Kidney (tissue), 14 donors: Measurements from ENCODE around the gene DEK. TPM values are rescaled to one million over a fixed set of nuclear protein-coding genes. Genes with fewer than 3 reads are reported as not detected.

ENCODE experiments used
- DNase-seq, 5 donors: peaks; one replicate each; pipeline ENCODE4 v3.0.0-alpha.2; 2013 to 2020
- FAIRE-seq: peaks from 2 replicates; lab custom pipeline; 2012; peaks lifted over from hg19 to GRCh38; lab: Jason Lieb, UNC
- H3K27ac ChIP-seq, 2 donors: one replicate each; pipeline ENCODE4 v1.7.0; 2013; ENCODE audit warnings: low read depth in 2 of 2, low read length in 2 of 2, inconsistent platforms in 1 of 2
- H3K27me3 ChIP-seq: one replicate; pipeline ENCODE4 v1.7.1; 2013; ENCODE audit warnings: low read length, inconsistent platforms; ENCODE audit not compliant: control insufficient read depth, insufficient read depth
- H3K36me3 ChIP-seq, 3 donors: one replicate each; pipeline versions ENCODE4 v1.7.0 to v1.7.1; 2013; ENCODE audit warnings: low read length in 3 of 3, control low read depth in 1 of 3, inconsistent platforms in 1 of 3; ENCODE audit not compliant: insufficient read depth in 3 of 3, control insufficient read depth in 2 of 3
- H3K4me1 ChIP-seq, 3 donors: one replicate each; pipeline versions ENCODE4 v1.7.0 to v1.7.1; 2013; ENCODE audit warnings: low read length in 3 of 3, inconsistent platforms in 1 of 3, low read depth in 1 of 3; ENCODE audit not compliant: control insufficient read depth in 2 of 3, insufficient read depth in 2 of 3
- H3K4me3 ChIP-seq, 3 donors: one replicate each; pipeline versions ENCODE4 v1.7.0 to v1.8.1; 2013; ENCODE audit warnings: low read length in 3 of 3, control low read depth in 1 of 3, inconsistent platforms in 1 of 3
- H3K9ac ChIP-seq, 3 donors: one replicate each; pipeline versions ENCODE4 v1.7.0 to v1.7.1; 2013; ENCODE audit warnings: low read length in 3 of 3, control low read depth in 1 of 3, inconsistent platforms in 1 of 3
- H3K9me3 ChIP-seq, 3 donors: one replicate each; pipeline versions ENCODE4 v1.7.0 to v1.7.1; 2013; ENCODE audit warnings: low read length in 3 of 3, control low read depth in 1 of 3, inconsistent platforms in 1 of 3; ENCODE audit not compliant: control insufficient read depth in 2 of 3, insufficient read depth in 1 of 3
- intact Hi-C: fragments of 100-400 bp; cut with DNase I; formaldehyde crosslinking; loops from one replicate; pipeline ENCODE4 v1.11.1; 2022
- polyA plus RNA-seq: library from polyadenylated mRNA; stranded (reverse); fragments of 350-450 nt; fragmentation: Illumina TruSeq; extraction: RNeasy Lipid Tissue Mini Kit (QIAGEN cat#74804); gene quantifications from one replicate; pipeline ENCODE4 v1.2.3, GENCODE V29; 2014; ENCODE audit warnings: low read depth, low replicate concordance; ENCODE audit not compliant: insufficient read depth
- total RNA-seq: library from RNA; stranded (reverse); fragmentation: NEBNext Ultra II Directional; extraction: Animal tissue kit (Norgen Biotek cat#: 25700); gene quantifications from one replicate; pipeline ENCODE4 v1.2.1, GENCODE V29; 2021
- TF ChIP-seq, protein P1 (sequence below): IDR thresholded peaks from 3 replicates; pipeline ENCODE4 v1.5.1; 2012; ENCODE audit warnings: mild to moderate bottlenecking, moderate library complexity, borderline replicate concordance; ENCODE audit not compliant: insufficient read depth; ENCODE audit errors: extremely low read depth
- donor health status: control.
- donor health status: control.
- donor health status: control.
- donor health status: control.
- donor health status: control.
- donor health status: DM: yes; HTN: yes; CAD: no.
- donor health status: Normal renal cell carcinoma (clear cell type).

The DEK gene
- total and polyA plus RNA-seq, 2 donors from 2014 or later = 23.7 to 67.2 TPM

DNA sequence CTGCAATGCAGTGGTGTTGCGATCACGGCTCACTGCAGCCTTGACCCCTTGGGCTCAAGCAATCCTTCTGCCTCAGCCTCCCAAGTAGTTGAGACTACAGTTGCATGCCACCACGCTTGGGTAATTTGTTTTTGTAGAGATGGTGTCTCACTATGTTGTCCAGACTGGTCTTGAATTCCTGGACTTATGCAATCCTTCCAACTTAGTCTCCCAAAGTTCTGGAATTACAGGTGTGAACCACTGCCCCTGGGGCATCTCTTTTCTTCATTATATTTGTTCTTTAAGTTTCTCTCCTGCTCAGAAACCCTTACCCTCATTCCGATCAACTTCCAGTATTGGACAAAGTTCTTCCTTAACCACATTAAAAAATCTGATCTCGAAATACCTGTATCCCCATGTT is 44.7 kb upstream of the DEK start:
- DNase-seq (no peak), FAIRE-seq (no peak)
- TF ChIP-seq, protein P1, sequence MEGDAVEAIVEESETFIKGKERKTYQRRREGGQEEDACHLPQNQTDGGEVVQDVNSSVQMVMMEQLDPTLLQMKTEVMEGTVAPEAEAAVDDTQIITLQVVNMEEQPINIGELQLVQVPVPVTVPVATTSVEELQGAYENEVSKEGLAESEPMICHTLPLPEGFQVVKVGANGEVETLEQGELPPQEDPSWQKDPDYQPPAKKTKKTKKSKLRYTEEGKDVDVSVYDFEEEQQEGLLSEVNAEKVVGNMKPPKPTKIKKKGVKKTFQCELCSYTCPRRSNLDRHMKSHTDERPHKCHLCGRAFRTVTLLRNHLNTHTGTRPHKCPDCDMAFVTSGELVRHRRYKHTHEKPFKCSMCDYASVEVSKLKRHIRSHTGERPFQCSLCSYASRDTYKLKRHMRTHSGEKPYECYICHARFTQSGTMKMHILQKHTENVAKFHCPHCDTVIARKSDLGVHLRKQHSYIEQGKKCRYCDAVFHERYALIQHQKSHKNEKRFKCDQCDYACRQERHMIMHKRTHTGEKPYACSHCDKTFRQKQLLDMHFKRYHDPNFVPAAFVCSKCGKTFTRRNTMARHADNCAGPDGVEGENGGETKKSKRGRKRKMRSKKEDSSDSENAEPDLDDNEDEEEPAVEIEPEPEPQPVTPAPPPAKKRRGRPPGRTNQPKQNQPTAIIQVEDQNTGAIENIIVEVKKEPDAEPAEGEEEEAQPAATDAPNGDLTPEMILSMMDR = no peak
- H3K4me3 ChIP-seq = no peak overlapping the region
- H3K9ac ChIP-seq = no peak overlapping the region
- H3K9me3 ChIP-seq = no peaks in the 10 kb centered on the region
- no peaks in the 10 kb centered on the region for H3K27me3 ChIP-seq
- no peaks in the 10 kb centered on the region for H3K4me1 ChIP-seq
- no peaks in the 10 kb centered on the region for H3K36me3 ChIP-seq
- intact Hi-C loops = no loop called here
- H3K27ac ChIP-seq = no peak overlapping the region

DNA sequence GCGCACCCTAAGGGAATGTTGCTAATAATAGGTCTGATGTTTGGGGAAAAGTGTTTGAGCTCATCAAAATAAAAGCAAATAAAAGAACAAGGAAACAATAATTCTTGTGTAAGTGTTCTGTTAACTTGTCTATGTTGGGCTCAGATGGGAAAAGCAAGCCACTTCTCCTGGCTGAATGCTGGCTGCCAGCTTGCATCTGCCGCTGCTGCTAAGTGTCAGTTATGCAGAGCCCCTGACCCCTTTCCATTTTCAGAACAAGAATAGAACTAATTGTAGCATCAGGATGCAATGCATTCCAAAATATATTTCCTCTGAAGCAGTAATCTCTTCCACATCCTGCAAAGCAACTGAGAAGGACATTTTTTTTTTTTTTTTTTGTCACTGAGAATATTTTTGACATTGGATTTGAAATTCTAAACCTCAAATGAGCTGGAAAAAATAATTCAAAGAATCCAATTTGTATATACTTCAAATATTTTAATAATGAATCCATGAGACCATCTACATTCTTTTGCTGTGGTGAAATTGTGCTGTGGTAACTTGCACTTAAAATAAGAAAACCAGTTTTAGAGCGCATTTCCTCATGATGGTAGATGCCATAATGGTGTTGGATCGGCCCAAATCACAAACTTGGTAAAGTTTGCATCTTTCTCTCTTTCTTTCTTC is 43.9 kb upstream of the DEK start:
- no peak overlapping the region for H3K4me3 ChIP-seq
- no peaks in the 10 kb centered on the region for H3K9me3 ChIP-seq
- no peaks in the 10 kb centered on the region for H3K4me1 ChIP-seq
- TF ChIP-seq, protein P1 = no peak
- H3K27ac ChIP-seq = no peak overlapping the region
- H3K27me3 ChIP-seq = no peaks in the 10 kb centered on the region
- no peaks in the 10 kb centered on the region for H3K36me3 ChIP-seq
- intact Hi-C loops = no loop called here
- H3K9ac ChIP-seq = no peak overlapping the region
- DNase-seq = no peak
- no peak for FAIRE-seq

DNA sequence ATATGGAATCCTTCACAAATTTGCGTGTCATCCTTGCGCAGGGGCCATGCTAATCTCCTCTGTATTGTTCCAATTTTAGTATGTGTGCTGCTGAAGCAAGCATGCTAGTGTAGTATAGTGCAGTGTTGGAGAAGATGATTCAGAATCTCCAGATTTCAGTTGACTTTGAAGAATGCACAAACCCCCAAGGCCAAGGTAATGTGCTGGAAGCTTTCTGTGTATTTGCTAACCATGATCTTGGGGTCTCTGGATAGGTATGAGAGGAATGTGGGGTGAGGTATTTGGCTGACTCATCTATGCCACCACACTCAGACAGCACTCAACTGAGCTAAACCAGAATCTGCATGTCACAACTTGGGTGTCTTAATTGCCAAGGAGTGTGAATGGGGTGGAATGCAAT is 42.6 kb upstream of the DEK start:
- FAIRE-seq = no peak
- H3K9ac ChIP-seq = no peak overlapping the region

More for the DNA sequence above, 42.6 kb upstream of the DEK start:
- intact Hi-C loops = no loop called here
- DNase-seq = no peak
- Histone ChIP-seq H3K36me3 (no peaks in the 10 kb centered on the region), H3K27me3 (no peaks in the 10 kb centered on the region), H3K4me3 (no peak overlapping the region), H3K4me1 (no peaks in the 10 kb centered on the region), H3K9me3 (no peaks in the 10 kb centered on the region), H3K27ac (no peak overlapping the region)
- TF ChIP-seq, protein P1 = no peak
